ENCODE measurements around the gene UBE4B.
"Not testable (repeated sequence)": the region's sequence is repeated elsewhere in the genome, so short reads cannot be mapped to it uniquely, and the experiment has no call there.

UBE4B gene

GRCh38 chr1:10212476-10212875 is 179.7 kb downstream of the UBE4B start:
- peak overlapping the region; percentile 99 for H3K4me3 ChIP-seq (ENCODE audit: low read depth, low read length)
- TF ChIP-seq CTCF (IDR thresholded peaks at IDR 0.05; ENCODE audit: control insufficient read depth, extremely low read depth, insufficient read depth): no peak
- DNase-seq (ENCODE audit: low read depth): no peak

GRCh38 chr1:10213186-10213705 is 180.5 kb downstream of the UBE4B start:
- no peak for TF ChIP-seq CTCF (IDR thresholded peaks at IDR 0.05; ENCODE audit: control insufficient read depth, extremely low read depth, insufficient read depth)
- no peak for DNase-seq (ENCODE audit: low read depth)
- no peak overlapping the region for H3K4me3 ChIP-seq (ENCODE audit: low read depth, low read length)

GRCh38 chr1:10216090-10216749 is 183.5 kb downstream of the UBE4B start:
- no peak overlapping the region for H3K4me3 ChIP-seq (ENCODE audit: low read depth, low read length)
- no peak for DNase-seq (ENCODE audit: low read depth)

GRCh38 chr1:10217748-10218441 is 185.1 kb downstream of the UBE4B start:
- H3K4me3 ChIP-seq (ENCODE audit: low read depth, low read length): no peak overlapping the region
- no peak for TF ChIP-seq CTCF (IDR thresholded peaks at IDR 0.05; ENCODE audit: control insufficient read depth, extremely low read depth, insufficient read depth)
- no peak for DNase-seq (ENCODE audit: low read depth)

More at GRCh38 chr1:10216090-10216749, 183.5 kb downstream of the UBE4B start:
- TF ChIP-seq CTCF (IDR thresholded peaks at IDR 0.05; ENCODE audit: control insufficient read depth, extremely low read depth, insufficient read depth): no peak

- no peak for DNase-seq (ENCODE audit: low read depth)
- H3K4me3 ChIP-seq (ENCODE audit: low read depth, low read length): no peak overlapping the region
- no peak for TF ChIP-seq CTCF (IDR thresholded peaks at IDR 0.05; ENCODE audit: control insufficient read depth, extremely low read depth, insufficient read depth)
Measured at GRCh38 chr1:10220200-10220599, 187.4 kb downstream of the UBE4B start.

- H3K4me3 ChIP-seq (ENCODE audit: low read depth, low read length); DNase-seq (ENCODE audit: low read depth): not testable (repeated sequence)
Measured at GRCh38 chr1:10220657-10221056, 187.9 kb downstream of the UBE4B start.

GRCh38 chr1:10225573-10225972 is 192.8 kb downstream of the UBE4B start:
- no peak for DNase-seq (ENCODE audit: low read depth)
- H3K4me3 ChIP-seq (ENCODE audit: low read depth, low read length): no peak overlapping the region
- no peak for TF ChIP-seq CTCF (IDR thresholded peaks at IDR 0.05; ENCODE audit: control insufficient read depth, extremely low read depth, insufficient read depth)
